GM21515 (cell line): ENCODE data around the gene AP2B1.
"Not testable (repeated sequence)": the region's sequence is repeated elsewhere in the genome, so short reads cannot be mapped to it uniquely, and the experiment has no call there.

ENCODE experiments used
- ATAC-seq: cut with Tn5 transposase; IDR thresholded peaks from one replicate; pipeline ENCODE4 v1.9.1; 2021; ENCODE audit not compliant: unreplicated experiment

AP2B1 gene

DNA sequence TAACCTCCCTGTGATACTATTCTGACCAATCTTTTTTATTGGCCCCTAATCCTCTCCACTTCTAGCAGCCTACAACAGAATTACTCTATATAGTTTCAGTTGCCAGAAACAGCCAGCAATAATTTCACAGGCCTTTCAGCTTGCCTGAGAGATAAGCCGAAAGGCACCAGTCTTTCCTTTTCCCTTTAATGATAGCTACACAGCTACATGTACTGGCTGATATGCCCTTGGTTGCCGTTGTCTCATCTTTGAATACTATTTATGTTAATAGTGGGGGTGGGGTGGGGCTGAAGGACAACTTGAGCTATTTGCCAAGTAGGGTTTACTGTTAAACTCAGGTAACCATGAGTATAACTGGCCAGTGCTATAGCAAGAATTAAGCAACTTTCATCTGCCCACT, 108.5 kb downstream of the AP2B1 start:
- ATAC-seq = no peak

DNA sequence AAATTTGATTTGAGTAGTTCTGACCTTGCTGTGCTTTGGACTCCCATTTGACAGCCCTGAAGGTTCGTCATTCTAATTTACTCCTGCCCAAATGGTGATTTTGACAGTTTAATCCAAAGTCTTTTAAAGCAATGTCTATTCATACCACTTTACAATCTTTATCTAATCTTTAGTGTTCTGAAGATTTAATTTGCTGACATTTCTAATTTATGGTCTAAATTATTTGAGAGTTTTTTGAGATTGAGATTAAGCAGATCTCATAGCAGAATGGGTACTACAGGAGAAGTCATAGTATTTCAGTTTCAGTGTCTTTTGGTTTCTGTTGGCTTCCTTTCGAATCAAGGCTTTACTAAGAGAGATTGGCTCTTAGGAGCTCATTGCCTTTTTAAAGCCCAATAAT, 111.7 kb downstream of the AP2B1 start:
- ATAC-seq = no peak

GRCh38 chr17:35700150-35700549, 113.0 kb downstream of the AP2B1 start:
- ATAC-seq = no peak

DNA sequence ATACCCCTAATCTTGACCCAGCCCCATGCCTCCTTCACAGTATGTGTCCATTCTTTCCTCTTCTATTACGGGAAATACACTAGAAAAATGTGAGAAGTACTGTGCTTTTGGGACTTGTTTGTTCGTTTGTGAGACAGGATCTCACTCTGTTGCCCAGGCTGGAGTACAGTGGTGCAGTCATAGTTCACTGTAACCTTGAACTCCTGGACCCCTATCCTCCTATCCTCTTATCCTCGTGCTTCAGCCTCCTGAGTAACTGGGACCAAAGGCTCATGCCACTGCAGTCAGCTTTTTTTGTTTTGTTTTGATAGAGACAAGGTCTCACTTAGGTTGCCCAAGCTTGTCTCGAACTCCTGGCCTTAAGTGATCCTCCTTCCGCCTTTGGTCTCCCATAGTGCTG, 114.4 kb downstream of the AP2B1 start:
- no peak for ATAC-seq

DNA sequence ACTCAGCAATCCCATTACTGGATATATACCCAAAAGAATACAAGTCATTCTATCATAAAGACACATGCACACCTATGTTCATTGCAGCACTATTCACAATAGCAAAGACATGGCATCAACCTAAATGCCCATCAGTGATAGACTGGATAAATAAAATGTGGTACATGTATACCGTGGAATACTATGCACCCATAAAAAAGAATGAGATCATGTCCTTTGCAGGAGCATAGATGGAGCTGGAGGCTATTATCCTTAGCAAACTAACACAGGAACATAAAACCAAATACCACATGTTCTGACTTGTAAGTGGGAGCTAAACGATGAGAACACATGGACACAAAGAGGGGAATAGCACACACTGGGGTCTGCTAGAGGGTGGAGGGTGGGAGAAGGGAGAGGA, 116.2 kb downstream of the AP2B1 start:
- ATAC-seq = not testable (repeated sequence)

DNA sequence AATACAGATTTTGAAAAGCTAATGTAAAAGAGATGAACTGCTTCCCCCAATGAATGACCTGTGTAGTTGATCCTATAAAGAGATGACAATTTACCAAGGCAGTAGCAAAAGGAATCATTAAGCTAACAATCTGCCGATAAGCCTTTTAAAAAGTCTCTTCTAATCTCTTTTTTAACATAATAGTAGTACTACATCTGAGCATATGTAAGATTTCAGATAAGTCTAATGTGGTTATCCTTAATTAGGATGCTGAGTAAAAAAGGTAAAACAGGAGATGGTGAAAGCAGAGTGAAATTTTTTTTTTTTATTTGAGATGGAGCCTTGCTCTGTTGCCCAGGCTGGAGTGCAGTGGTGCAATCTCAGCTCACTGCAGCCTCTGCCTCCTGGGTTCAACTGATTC, 118.1 kb downstream of the AP2B1 start:
- no peak for ATAC-seq

DNA sequence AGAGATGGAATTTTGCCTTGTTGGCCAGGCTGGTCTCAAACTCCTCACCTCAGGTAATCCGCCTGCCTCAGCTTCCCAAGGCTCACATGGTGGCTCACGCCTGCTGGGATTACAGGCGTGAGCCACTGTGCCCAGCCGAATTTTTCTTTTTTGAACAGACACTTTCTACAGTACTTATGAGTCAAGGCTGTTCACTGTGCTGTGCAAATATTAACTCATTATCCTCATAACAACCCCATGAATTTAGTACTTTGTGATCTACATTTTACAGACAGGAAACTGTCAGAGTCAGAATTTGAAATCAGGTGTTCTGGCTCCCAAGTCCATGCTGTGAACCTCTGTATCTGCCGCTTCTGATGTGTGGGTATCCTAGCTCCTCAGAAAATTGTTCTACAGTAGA, 118.6 kb downstream of the AP2B1 start:
- ATAC-seq = no peak

DNA sequence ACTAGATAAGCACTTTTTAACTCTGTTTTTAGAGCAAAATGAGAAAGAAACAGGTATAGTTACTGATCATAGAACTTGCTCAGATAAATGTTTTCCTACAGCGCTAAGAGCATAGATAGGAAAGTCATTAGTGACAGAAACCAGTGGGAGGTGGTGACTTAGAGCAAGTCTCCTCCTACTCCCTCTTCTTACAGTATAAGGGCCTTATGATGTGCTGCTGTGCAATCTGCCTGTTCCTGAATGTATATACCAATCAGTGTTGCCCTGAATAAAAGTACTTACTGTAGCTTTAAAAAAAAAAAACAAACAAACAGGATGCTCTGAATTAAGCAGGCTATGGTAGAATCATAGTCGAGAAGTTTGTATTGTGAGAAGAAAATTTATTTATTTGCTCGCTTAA, 121.0 kb downstream of the AP2B1 start:
- no peak for ATAC-seq

- no peak for ATAC-seq
Measured at GRCh38 chr17:35708951-35709350, 121.8 kb downstream of the AP2B1 start.

GRCh38 chr17:35709874-35710273, 122.8 kb downstream of the AP2B1 start:
- ATAC-seq = no peak

DNA sequence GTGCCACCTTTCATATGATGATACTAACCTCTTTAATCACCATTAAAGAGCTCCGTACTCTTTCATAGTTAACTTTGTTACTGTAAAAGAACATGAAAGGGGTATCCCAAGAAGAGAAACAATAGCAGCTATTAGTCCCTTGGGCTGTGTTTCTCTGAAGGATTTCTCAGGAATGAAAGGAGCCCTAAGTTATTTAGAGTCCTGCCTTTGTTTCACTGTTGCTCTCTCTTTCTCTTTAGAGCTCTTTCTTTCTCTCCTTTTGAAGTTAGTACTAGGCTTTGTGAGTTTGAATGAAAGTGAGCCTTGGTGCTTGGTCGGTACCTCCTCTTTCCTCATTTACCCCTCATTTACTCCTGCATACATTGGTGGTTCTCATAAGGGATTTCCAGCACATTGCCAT, 123.8 kb downstream of the AP2B1 start:
- ATAC-seq = no peak

- no peak for ATAC-seq
Measured at GRCh38 chr17:35713069-35713728, 126.1 kb downstream of the AP2B1 start.

- ATAC-seq = no peak
Measured at GRCh38 chr17:35714988-35715387, 127.9 kb downstream of the AP2B1 start.

- ATAC-seq = no peak
Measured at GRCh38 chr17:35715416-35715815, 128.3 kb downstream of the AP2B1 start.

- ATAC-seq = no peak
Measured at GRCh38 chr17:35716173-35716572, 129.1 kb downstream of the AP2B1 start.

GRCh38 chr17:35716897-35717465, 129.9 kb downstream of the AP2B1 start:
- no peak for ATAC-seq

DNA sequence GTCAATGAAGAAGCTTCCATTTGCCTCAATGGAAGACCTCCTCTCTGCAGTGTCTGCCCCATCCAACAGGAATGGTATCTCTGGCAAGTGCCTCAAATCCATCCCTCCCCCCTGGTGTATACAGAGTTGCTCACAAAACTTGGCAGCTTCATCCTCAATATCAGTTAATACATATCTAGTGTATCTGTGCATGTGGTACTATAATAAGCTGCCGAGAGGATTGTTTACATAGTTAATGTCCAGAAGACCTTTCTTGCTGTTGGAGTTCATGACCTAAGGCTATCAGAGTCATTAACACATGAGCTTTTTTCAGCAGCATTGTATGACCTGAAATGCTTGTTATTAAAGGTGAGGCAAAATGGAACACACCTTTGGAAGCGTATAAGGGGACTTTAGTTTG, 130.4 kb downstream of the AP2B1 start:
- ATAC-seq = no peak

GRCh38 chr17:35723735-35724134, 136.6 kb downstream of the AP2B1 start:
- ATAC-seq = no peak

DNA sequence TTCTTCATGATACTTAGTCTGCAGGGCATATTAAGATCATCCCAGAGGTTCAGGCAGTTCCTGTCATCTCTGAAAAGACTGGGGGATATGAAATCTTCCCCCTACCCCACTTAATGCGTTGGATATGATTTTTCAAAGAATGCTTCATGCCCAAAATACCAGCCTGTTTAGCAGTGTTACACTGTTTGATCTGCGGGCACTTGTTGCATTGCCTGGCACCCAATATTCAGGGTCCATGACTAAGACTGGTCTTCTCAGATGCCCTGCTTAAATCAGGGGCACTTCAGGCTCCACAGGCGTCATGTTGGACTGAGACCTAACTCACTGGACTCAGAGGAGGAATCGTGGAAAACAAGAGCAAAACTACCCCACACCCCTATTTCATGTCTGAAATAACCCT, 137.9 kb downstream of the AP2B1 start:
- ATAC-seq = no peak

GRCh38 chr17:35725802-35726126, 138.6 kb downstream of the AP2B1 start:
- no peak for ATAC-seq

DNA sequence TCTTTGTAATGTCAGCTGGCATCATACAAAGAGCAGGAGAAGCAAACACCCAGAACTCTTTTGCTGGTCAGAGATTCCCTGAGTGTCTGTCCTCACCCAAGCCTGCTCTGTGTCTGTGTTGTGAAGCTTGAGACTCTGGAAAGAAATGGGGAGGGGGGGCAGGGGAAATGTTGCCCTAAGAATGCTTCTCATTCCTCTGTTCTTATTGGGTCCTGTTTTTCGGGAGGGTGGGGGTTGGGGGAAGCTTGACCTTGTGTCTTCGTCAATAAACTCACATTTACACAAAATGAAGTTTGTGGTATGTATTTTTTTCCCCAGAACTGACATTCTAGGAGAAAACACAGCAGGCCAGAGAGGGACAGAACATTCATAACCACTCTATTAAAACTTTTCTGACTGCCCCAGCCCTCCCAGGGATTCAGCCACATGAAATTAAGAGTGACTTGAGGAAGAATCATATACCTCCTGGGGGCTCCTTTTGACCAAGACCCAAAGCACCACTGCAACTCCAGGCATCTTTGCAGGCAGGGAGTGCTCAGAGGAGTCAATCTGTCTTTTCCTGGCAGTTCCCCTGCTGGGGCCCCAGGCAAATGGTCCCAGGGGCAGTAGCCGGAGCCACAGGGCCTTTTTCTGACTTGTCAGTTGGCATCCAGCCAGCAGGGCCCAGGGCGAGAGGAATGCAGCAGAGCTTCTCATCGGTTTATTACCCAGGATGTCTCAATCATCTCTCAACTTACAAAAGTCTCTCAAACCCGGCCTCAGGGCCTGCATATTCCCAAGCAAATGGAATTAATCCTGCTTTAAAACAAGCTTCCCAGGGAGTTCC, 139.2 kb downstream of the AP2B1 start:
- no peak for ATAC-seq

- ATAC-seq = no peak
Measured at GRCh38 chr17:35726953-35727460, 139.9 kb downstream of the AP2B1 start.
